ENCODE results near the gene AQP12B. TPM values are rescaled to one million over a fixed set of nuclear protein-coding genes. Genes with fewer than 3 reads are reported as not detected.

Gene AQP12B
- total RNA-seq, 1 donor = not detected

GRCh38 chr2:240646176-240646899 lies 36.3 kb downstream of the AQP12B start:
- no peaks in the 10 kb centered on the region for H4K20me1 ChIP-seq (ENCODE audit: insufficient read depth, low read length)
- H3K4me2 ChIP-seq (ENCODE audit: insufficient read depth, low read length) = no peak overlapping the region
- no peak overlapping the region for H2AFZ ChIP-seq (ENCODE audit: low read length)
- no peak for TF ChIP-seq CTCF (IDR thresholded peaks at IDR 0.05; ENCODE audit: extremely low read depth, low read depth, low read length)
- H3K9me3 ChIP-seq (ENCODE audit: low read depth, low read length) = no peaks in the 10 kb centered on the region
- DNase-seq (ENCODE audit: insufficient read length, low spot score, missing footprints) = peak; percentile 61
- H3K27me3 ChIP-seq (ENCODE audit: insufficient read depth, low read length) = peaks cover 40% of the 10 kb centered on the region
- no peaks in the 10 kb centered on the region for H3K79me2 ChIP-seq (ENCODE audit: insufficient read depth, low read length)
- no peak overlapping the region for H3K4me3 ChIP-seq (ENCODE audit: insufficient read depth, low read length)
- no peaks in the 10 kb centered on the region for H3K4me1 ChIP-seq (ENCODE audit: insufficient read depth, low read length)
- H3K36me3 ChIP-seq (ENCODE audit: insufficient read depth, low read length) = no peaks in the 10 kb centered on the region
- no peak overlapping the region for H3K27ac ChIP-seq (ENCODE audit: low read depth, low read length)

GRCh38 chr2:240645801-240646175 lies 36.9 kb downstream of the AQP12B start:
- H3K4me1 ChIP-seq (ENCODE audit: insufficient read depth, low read length) = no peaks in the 10 kb centered on the region

GRCh38 chr2:240645346-240645745 lies 37.3 kb downstream of the AQP12B start:
- Histone ChIP-seq H3K4me2 (ENCODE audit: insufficient read depth, low read length) (no peak overlapping the region), H3K79me2 (ENCODE audit: insufficient read depth, low read length) (no peaks in the 10 kb centered on the region), H3K36me3 (ENCODE audit: insufficient read depth, low read length) (no peaks in the 10 kb centered on the region), H3K27ac (ENCODE audit: low read depth, low read length) (no peak overlapping the region), H3K27me3 (ENCODE audit: insufficient read depth, low read length) (peaks cover 33% of the 10 kb centered on the region), H3K4me1 (ENCODE audit: insufficient read depth, low read length) (no peaks in the 10 kb centered on the region), H4K20me1 (ENCODE audit: insufficient read depth, low read length) (no peaks in the 10 kb centered on the region), H3K4me3 (ENCODE audit: insufficient read depth, low read length) (no peak overlapping the region), H3K9me3 (ENCODE audit: low read depth, low read length) (no peaks in the 10 kb centered on the region), H2AFZ (ENCODE audit: low read length) (no peak overlapping the region)
- DNase-seq (ENCODE audit: insufficient read length, low spot score, missing footprints) = no peak
- TF ChIP-seq CTCF (IDR thresholded peaks at IDR 0.05; ENCODE audit: extremely low read depth, low read depth, low read length) = no peak

More at GRCh38 chr2:240645801-240646175, 36.9 kb downstream of the AQP12B start:
- Histone ChIP-seq H4K20me1 (ENCODE audit: insufficient read depth, low read length) (no peaks in the 10 kb centered on the region), H3K79me2 (ENCODE audit: insufficient read depth, low read length) (no peaks in the 10 kb centered on the region), H3K4me3 (ENCODE audit: insufficient read depth, low read length) (no peak overlapping the region), H3K4me2 (ENCODE audit: insufficient read depth, low read length) (no peak overlapping the region), H2AFZ (ENCODE audit: low read length) (no peak overlapping the region), H3K9me3 (ENCODE audit: low read depth, low read length) (no peaks in the 10 kb centered on the region), H3K27me3 (ENCODE audit: insufficient read depth, low read length) (peaks cover 34% of the 10 kb centered on the region), H3K36me3 (ENCODE audit: insufficient read depth, low read length) (no peaks in the 10 kb centered on the region), H3K27ac (ENCODE audit: low read depth, low read length) (no peak overlapping the region)
- no peak for TF ChIP-seq CTCF (IDR thresholded peaks at IDR 0.05; ENCODE audit: extremely low read depth, low read depth, low read length)
- DNase-seq (ENCODE audit: insufficient read length, low spot score, missing footprints) = no peak

DNA sequence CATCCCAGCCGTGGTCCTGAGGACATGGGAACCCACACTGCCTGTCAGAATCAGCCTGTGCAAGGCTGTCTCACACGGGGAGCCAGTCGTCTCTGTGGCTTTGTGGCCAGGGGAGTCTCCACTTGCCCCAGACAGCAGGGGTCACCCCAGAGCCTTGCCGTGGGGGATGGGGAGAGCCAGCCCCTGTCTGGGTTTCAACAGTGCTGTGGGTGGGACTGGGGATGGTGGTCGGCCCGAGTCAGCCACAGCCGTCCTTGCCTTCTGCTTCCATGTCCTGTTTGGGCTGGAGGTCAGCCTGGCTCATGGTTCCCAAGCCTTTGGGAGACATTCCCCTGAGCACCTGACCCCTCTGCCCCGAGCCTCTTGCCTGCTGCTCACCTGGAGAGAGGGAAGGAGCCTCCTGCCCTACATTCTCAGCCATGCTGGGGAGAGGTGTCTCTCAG lies 37.8 kb downstream of the AQP12B start:
- Histone ChIP-seq H3K27ac (ENCODE audit: low read depth, low read length) (no peak overlapping the region), H3K4me3 (ENCODE audit: insufficient read depth, low read length) (no peak overlapping the region), H3K9me3 (ENCODE audit: low read depth, low read length) (no peaks in the 10 kb centered on the region), H3K27me3 (ENCODE audit: insufficient read depth, low read length) (peaks cover 28% of the 10 kb centered on the region), H3K4me1 (ENCODE audit: insufficient read depth, low read length) (no peaks in the 10 kb centered on the region), H3K4me2 (ENCODE audit: insufficient read depth, low read length) (no peak overlapping the region), H4K20me1 (ENCODE audit: insufficient read depth, low read length) (no peaks in the 10 kb centered on the region), H2AFZ (ENCODE audit: low read length) (no peak overlapping the region), H3K79me2 (ENCODE audit: insufficient read depth, low read length) (no peaks in the 10 kb centered on the region), H3K36me3 (ENCODE audit: insufficient read depth, low read length) (no peaks in the 10 kb centered on the region)
- peak; percentile 73 for DNase-seq (ENCODE audit: insufficient read length, low spot score, missing footprints)
- TF ChIP-seq CTCF (IDR thresholded peaks at IDR 0.05; ENCODE audit: extremely low read depth, low read depth, low read length) = no peak

Data from osteoblast (primary cell).